ENCODE measurements around the gene ZNF677.
"Not testable (repeated sequence)": the region's sequence is repeated elsewhere in the genome, so short reads cannot be mapped to it uniquely, and the experiment has no call there.

Gene ZNF677

GRCh38 chr19:53254411-53255341, at the start of gene ZNF677:
TSS of gene ZNF677 (minus strand) at chr19:53254873. CDS start at chr19:53251550, 3,323 bp downstream.
- DNase-seq (ENCODE audit: low read depth in 1 of 2, low spot score in 1 of 2): peak; percentile 59 to 74

GRCh38 chr19:53301341-53301740, 46.7 kb upstream of the ZNF677 start:
- DNase-seq (ENCODE audit: low read depth in 1 of 2, low spot score in 1 of 2): not testable (repeated sequence)

- no peak for DNase-seq (ENCODE audit: low read depth in 1 of 2, low spot score in 1 of 2)
These were observed 40.2 kb upstream of the ZNF677 start for GRCh38 chr19:53294786-53295441.

- DNase-seq (ENCODE audit: low read depth in 1 of 2, low spot score in 1 of 2): no peak
These were observed 36.3 kb upstream of the ZNF677 start for GRCh38 chr19:53290758-53291549.

- DNase-seq (ENCODE audit: low read depth in 1 of 2, low spot score in 1 of 2): no peak
These were observed 30.4 kb upstream of the ZNF677 start for GRCh38 chr19:53285087-53285486.

DNA sequence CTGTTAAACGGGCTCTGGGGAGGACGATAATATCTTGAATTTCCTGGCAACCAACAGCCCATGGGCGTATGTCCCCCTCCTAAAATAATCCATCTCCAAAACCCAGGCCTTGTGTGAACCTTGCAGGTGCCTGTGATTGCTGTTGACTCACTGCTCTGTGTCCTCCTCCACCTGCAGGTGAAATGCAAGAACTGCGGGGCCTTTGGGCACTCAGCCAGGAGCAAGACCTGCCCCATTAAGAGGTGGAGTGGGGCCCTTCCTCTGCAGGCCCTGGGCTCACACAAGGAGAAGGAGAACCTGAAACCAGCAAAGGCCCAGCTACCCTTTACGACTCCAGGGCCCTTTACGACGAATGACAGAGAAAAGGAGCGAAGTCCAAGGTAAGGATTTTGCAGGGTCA, 27.3 kb upstream of the ZNF677 start:
- DNase-seq (ENCODE audit: low read depth in 1 of 2, low spot score in 1 of 2): not testable (repeated sequence)

DNA sequence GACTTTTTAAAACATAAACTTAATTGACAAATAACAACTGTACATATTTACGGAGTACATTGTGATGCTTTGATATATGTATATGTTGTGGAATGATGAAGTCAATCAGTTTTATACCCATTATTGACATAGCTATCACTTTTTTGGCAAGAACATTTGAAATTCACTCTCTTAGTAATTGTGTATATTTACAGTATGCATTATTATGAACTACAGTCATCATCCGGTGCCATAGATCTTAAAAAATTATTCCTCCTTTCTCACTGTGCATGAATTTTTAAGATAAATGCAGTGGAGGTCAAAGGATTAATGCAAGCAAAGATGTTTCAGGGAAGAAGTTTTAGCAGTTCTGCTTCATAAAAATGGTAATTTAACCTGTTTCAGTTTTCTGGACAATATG, 20.8 kb upstream of the ZNF677 start:
- no peak for DNase-seq (ENCODE audit: low read depth in 1 of 2, low spot score in 1 of 2)

DNA sequence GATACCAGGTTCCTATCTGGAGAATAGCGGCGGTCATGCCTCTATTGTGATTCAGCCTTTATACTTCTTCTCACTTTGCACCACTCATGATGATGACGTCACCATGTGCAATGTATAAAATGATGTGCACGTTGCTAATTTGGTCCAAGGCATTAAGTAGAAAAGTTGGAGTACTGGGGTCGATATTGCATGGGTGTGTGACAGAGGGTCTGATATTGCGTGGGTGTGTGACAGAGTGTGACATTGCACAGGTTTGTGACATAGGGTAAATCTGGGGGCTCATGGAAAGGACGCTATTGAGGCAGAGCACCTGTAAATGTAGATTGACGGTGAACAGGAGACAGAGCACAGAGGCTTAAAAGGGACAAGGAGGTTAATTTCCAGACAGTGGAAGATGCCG, 17.4 kb upstream of the ZNF677 start:
- no peak for DNase-seq (ENCODE audit: low read depth in 1 of 2, low spot score in 1 of 2)

GRCh38 chr19:53269861-53270260, 15.2 kb upstream of the ZNF677 start:
- not testable (repeated sequence) for DNase-seq (ENCODE audit: low read depth in 1 of 2, low spot score in 1 of 2)

GRCh38 chr19:53267623-53268022, 12.9 kb upstream of the ZNF677 start, which contains the start of gene VN1R4:
TSS of gene VN1R4 (minus strand) at chr19:53267723. CDS start at chr19:53267665, 58 bp downstream.
- DNase-seq (ENCODE audit: low read depth in 1 of 2, low spot score in 1 of 2): not testable (repeated sequence)

GRCh38 chr19:53257715-53258342, 3.2 kb upstream of the ZNF677 start, which contains the start of gene VN1R2:
TSS of gene VN1R2 (plus strand) at chr19:53258292. CDS start at chr19:53258376, 84 bp downstream.
- DNase-seq (ENCODE audit: low read depth in 1 of 2, low spot score in 1 of 2): not testable (repeated sequence)

DNA sequence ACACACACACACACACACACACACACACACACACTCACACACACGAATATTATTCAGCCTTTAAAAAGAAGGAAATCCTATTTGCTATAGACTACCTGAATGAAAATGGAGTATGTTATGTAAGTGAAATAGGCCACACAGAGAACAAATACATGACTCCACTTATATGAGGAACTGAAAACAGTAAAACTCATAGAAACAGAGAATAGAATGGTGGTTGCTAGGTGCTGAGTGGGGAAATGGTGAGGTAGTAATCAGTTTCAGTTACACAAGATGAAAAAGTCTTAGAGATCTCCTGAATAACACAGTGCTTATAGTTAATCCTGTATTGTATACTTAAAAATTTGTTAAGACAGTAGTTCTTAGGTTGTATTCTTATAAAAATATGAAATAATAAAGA, 8.2 kb downstream of the ZNF677 start:
- no peak for DNase-seq (ENCODE audit: low read depth in 1 of 2, low spot score in 1 of 2)

DNA sequence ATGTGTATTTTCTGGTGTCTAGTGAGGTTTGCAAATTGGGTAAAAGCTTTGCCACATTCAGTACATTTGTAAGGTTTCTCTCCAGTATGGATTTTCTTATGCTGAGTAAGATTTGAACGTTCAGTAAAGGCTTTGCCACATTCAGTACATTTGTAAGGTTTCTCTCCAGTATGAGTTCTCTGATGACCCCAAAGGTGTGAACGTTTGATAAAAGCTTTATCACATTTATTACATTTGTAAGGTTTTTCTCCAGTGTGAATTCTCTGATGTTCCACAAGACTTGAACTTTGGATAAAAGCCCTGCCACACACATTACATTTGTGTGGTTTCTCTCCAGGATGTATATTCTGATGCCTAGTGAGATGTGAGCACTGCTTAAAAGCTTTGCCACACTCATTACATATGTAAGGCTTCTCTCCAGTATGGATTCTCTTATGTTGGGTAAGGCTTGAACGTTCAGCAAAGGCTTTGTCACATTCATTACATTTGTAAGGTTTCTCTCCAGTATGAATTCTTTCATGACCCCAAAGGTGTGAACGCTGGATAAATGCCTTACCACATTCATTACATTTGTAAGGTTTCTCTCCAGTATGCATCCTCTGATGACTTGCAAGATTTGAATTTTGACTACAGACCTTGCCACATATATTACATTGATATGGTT, 17.4 kb downstream of the ZNF677 start:
- DNase-seq (ENCODE audit: low read depth in 1 of 2, low spot score in 1 of 2): no peak

- DNase-seq (ENCODE audit: low read depth in 1 of 2, low spot score in 1 of 2): no peak
These were observed 30.1 kb downstream of the ZNF677 start for GRCh38 chr19:53224606-53225005.

DNA sequence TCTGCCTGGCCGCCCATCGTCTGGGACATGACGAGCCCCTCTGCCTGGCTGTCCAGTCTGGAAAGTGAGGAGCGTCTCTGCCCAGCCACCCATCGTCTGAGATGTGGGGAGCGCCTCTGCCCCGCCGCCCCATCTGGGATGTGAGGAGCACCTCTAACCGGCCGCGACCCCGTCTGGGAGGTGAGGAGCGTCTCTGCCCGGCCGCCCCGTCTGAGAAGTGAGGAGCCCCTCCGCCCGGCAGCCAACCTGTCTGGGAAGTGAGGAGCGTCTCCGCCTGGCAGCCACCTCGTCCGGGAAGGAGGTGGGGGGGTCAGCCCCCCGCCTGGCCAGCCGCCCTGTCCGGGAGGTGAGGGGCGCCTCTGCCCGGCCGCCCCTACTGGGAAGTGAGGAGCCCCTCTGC, 32.0 kb downstream of the ZNF677 start:
- DNase-seq (ENCODE audit: low read depth in 1 of 2, low spot score in 1 of 2): not testable (repeated sequence)

DNA sequence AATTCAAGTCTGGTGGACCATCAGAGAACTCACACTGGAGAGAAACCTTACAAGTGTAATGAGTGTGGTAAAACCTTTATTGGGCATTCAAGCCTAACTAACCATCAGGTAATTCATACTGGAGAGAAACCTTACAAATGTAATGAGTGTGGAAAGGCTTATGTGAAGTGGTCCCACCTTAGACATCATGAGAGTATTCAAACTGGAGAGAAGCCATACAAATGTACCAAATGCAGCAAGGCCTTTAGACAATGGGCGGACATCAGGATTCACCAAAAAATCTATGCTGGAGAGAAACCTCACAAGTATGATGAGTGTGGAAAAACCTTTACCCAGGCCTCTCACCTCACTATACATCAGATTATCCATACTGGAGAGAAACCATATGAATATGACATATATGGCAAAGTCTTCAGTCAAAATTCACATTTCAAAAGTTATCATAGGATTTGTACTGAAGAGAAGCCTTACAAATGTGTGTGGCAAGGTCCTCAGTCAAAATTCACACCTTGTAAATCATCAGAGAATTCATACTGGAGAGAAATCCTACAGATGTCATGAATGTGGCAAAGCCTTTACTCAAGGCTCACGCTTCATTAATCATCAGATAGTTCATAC, 41.9 kb downstream of the ZNF677 start:
- DNase-seq (ENCODE audit: low read depth in 1 of 2, low spot score in 1 of 2): no peak

DNA sequence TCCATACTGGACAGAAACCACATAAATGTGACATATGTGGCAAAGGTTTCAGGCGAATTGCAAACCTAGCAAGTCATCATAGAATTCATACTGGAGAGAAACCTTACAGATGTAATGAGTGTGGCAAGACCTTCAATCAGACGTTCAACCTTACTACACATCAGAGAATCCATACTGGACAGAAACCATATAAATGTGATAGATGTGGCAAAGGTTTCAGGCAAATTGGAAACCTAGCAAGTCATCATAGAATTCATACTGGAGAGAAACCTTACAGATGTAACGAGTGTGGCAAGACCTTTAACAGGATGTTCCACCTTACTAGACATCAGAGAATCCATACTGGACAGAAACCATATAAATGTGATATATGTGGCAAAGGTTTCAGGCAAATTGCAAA, 43.1 kb downstream of the ZNF677 start:
- not testable (repeated sequence) for DNase-seq (ENCODE audit: low read depth in 1 of 2, low spot score in 1 of 2)

DNA sequence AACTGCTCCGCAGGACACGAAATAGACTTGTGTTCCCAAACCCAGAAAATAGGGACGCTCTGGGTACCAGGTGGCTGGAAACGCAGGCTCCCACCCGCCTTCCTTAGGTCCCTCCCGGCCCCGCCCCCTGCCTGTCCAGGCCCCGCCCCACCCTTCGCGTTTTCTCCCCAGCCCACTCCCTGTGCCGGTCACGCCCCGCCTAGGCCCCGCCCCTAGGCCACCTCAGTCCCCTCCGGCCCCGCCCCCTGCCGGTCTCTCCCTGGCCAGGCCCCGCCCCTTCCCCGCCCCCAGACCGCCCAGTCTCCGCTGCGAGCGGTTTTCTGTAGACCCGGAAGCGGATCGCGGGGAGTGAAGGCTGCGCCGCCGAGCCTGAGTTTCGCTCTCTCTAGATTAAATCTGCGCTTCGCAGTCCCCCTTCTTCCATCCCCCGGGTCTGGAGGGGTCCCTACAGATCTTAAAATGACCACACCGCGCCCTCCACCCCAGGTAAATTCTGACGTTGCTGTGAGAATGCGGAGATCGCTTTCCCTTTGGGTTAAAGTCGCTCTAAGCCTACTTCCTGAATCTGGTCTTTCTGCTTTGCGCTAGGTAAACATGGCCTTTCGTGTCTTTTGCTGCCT, 57.8 kb downstream of the ZNF677 start:
- peak; percentile 93 to 96 for DNase-seq (ENCODE audit: low read depth in 1 of 2, low spot score in 1 of 2)

DNA sequence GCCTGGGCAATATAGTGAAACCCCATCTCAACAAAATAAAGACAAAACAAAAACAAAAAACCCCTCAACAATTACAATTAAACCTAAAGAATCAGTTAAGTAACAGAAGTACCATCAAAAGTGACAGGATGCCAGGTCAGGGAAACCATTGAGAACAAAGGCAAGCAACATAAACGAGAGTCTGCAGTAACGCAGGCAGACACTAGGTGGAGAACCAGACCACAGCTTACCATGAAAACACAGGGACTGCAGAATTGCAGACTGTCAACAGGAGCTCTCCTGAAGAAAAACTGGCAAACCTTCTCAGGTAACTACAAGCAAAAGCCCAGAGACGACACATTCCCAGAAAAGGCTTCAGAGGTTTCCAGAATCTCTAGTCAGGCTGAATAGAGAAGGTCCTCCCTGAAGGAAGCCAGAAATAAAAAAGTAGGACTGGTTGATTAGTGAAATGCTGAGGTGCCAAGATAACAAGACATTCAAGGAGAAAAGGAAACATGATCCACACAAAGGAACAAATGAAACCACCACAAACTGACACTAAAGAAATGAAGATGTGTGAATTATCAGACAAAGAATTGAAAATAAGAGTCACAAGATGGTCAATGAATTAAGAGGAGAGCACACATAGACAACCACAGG, 59.3 kb downstream of the ZNF677 start:
- peak; percentile 24 to 66 for DNase-seq (ENCODE audit: low read depth in 1 of 2, low spot score in 1 of 2)
